NOMO-1 treated with DMSO at 0.1 percent for 48 hours (cell line): ENCODE data around the gene CDC42BPB.

Source experiments
- DNase-seq: peaks from one replicate; lab custom pipeline; 2025; ENCODE audit not compliant: unreplicated experiment; lab: John Stamatoyannopoulos, UW

The CDC42BPB gene

DNA sequence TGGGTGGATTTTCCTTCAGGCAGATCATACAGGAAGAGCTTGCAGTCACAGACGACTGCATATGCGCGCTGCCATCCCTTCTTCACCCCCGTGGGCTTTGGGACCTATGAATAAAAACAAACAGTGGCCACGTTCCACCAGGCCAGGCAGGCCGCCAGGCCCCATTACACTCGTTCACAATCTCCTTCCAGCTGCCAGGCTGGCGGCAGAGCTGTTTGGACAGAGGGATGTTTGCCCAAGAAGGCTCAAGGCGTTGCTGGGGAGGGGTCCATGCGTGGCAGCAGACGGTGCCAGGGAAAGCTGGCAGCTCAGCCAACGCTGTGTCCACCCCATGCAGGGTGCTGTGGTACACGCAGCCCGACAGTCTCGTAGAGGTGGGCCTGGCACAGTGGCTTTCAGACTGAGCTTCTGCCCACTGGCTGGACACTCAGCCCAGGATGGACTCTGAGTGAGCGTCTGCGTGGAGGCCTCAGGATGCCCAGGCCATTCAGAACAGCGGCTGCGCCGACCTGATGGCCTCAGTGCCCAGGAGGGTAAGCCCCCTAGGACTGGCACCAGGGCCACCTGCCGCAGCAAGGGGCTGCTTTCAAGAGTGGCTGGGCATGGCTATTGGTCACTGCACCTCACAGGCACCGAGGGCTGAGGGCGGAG, 107.4 kb downstream of the CDC42BPB start:
- DNase-seq, result no peak

DNA sequence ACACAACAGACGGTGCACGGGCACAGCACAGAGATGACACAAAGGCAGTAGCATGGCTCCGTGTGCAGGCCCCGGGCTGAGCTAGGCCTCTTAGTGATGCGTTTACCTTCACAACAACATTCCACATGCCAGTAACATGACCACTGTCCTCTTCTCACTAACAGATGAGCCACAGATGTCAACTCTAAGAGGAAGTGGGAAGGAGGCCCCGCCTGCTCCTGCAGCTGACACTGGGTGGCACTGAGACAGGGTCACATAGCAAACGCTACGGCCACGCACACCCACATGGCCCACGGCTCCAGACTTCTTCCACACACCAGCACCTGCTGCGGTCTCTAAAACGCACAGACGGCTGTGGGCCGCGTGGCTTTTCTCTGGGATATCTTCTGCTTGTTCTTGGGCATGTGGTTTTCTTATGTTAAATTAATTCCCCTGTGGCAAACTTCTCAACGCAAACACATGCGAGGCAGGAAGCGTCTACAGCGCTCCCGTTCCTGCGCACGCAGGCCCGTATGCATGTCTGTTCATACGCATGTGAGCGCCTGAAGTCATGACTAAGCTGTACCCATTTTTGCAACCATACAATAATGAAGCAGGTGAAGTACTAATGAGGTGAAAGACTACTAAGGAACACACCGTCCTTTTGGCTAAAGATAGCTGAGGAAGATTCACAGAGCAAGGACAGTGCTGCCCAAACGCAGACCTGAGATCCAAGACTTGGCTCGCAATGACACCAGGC, 108.1 kb downstream of the CDC42BPB start:
- peak; percentile 73 for DNase-seq

DNA sequence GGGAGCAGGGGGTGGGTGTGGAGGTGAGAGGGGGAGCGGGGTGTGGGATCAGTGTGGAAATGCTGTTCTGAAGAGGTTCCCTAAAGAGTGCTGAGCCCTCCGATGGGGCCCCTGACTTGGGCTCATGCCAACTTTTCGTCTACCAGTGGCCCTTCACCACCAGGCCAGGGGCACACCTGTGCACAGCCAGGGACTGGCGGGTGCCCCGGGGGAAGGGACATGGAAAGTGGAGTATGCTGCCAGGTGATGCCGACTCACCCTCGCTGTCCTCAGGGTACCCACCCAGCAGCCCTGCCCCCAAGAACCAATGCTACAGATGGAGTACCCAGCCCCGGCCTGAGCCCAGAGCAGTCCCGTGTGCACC, 108.7 kb downstream of the CDC42BPB start:
- DNase-seq, result no peak

DNA sequence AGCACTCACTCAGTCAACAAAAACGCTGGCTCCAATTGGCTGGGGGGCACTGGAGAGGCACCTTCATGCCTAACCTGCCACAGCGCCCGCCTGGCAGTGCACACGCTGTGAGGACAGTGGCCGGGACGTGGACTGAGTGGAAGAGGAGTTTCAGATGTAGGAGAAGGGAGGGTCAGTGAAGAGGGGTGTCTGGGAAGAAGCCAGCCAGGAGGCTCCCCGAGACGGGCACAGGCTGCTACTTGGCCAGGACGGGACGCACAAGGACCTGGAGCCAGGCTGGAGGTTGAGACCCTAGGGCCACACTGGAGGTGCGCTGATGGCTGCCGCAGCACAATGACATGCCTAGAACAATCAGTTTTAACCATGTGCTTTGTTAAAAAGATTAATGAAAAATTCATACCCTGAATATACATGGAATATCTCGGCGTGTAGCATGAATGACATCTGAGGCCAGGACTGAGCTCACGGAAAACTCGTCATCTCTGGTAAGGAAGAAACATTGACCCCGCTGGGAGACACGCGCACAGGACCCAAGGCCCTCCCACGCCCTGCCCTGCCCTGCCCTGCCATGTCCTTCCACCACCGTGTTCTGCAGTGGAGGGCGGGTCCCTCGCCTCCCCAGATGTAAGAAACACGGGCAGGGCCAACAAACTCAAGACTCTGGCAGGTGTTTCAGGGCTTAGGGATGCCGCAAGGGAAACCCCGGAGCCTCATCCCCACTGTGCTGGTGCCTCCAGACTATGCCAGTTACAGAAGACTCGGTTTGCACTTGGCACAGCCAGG, 109.8 kb downstream of the CDC42BPB start:
- DNase-seq, result no peak

DNA sequence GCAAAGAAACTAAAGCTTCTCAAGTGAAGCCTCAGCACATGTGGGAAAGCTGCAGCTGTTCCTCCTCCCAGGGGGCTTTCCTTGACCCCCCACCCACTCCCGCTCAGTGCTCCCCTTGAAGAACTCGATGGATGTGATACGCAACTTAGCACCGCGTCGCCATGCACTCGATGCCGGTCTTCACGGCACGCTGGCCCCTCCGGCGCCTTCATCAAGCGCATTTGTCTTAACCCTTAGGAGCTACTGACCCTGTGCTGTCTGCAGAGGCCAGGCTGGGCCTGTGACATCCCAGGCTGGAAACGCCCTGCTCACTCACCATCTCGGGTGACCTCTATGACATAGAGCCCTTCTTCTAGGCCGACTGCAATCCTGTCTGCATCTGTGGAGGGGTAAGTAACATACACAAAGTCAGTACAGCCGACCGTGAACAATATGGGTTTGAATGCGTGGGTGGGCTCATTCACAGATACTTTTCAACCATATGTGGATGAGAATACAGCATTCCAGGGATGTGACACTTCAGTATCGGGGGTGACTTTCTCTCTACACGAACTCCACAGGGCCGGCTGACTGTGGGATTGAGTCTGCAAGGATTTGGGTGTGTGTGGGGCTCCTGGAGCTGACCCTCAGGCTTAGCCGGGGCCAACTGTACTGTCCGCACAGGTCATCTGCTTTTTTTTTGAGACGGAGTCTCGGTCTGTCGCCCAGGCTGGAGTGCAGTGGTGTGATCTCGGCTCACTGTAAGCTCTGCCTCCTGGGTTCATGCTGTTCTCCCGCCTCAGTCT, 111.8 kb downstream of the CDC42BPB start:
- DNase-seq, result no peak

DNA sequence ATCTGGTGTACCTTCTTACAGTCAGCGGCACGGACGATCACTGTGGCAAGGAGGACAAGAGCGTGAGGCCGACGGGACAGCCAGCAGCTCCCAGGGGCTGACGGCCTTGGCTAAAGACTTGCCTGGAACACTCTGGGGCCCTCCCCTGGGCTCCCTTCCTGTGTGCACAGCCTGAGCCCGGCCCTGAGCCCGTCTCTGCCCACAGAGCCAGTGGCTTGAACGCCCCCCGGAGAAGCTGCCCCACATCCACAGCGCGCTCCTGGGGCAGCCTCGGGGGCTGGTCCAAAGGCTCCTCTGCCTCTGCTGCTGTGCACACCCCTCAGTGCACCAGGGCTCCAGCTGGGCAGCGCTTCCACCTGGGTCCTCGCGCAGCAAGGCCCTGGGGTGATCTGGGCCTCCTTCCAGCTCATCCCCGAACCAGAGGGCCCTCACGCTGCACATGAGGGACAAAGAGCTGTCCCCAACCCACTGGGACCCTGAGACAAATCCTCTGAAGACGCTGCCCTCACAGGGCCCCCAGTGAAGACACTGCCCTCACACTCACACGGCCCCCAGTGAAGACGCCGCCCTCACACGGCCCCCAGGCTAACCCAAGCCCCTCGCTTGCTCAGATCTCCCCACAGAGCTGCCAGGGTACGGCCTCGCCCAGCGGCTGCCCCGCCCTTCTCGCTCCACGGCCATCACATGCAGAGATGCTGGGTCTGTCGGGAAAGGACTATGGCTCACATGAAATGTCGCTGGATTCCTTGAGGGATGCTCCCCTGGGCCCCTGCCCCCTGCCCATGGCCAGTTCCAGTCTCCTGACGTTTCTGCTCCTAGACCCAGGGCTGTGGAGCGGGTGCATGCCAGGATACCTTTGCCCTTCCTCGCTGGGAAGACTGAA, 112.7 kb downstream of the CDC42BPB start:
- DNase-seq, result no peak

DNA sequence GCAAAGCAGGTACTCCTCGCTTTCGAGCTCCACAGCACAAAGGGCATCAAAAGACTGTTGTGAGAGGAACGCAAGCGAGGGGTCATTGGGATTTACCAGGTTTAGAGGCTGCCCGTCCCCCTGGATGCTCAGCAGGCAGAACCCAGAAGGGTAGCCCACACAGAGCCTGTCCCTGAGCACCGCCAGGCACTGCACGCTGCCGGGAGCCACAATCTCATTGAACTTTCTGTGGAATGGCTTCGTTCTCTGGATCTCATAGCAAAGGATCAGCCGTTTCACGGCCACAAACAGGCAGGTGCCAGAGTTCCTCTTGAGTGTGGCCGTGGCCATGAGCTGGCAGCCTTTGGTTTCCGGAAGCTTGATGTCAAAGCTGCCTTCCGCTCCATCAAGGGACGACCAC, 113.4 kb downstream of the CDC42BPB start:
- no peak for DNase-seq

DNA sequence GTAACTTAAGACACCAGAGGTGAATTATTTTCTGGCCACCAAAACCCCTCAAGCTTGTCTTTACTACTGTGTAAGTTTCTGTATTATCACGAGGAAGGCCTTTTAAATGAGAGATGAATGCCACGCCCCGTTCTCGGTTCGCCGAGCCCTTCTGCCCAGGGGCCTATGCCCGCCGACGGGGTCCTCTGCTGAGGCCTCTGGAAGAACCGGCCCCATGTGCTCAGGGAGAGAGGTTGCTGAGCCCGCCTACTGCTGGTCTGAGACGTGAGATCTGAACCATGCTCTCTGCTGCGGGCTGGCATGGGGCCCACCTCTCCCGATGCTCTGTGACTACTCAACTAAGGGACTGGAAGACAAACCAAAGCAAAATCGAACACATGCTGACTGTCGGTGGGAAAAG, 113.9 kb downstream of the CDC42BPB start:
- DNase-seq, result no peak

DNA sequence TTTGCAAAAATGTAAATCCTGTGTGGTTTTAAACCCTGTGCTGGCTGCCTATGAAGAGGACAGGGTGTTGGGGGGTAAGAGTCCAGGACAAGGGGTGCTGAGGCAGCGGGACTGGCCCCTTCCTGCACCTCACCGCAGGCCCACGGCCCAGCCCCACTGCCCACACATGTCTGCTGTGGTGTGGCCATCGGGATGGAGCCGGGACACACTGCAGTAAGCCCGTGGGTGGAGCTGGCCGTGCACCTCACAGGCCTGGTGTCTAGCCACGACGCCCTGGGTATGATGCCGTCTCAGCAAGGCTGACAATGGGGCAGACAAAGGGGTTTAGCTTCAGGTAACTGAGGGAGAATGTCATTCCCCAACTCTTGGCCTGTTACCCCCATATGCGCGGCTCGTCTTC, 115.3 kb downstream of the CDC42BPB start:
- DNase-seq, result no peak

DNA sequence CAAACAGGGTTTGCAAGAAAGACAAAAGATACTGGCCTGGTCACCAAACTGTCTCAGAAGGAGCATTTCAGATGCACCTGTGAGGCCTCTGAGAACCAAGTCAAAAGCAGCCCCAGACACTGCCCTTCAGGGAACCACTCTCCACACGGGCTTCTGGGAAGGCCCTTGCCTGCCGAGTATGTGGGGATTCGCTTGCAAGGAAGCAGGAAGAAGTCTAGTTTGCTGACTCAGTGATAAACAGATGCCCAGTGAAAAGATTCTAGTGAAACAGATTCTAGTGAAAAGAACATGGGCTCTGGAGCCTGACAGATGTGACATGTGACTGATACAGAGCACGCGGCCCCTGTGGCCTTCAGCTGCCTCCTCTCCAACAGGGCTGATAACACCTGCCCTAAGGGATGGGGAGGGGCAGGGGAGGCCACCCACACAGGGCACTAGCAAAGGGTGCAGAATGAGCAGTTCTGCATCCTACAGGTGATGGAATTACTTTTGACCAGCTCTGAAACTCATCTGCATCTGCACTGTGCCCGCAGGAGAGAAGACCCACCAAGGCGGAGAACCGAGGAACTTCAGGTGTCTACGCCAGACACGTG, 115.8 kb downstream of the CDC42BPB start:
- no peak for DNase-seq

DNA sequence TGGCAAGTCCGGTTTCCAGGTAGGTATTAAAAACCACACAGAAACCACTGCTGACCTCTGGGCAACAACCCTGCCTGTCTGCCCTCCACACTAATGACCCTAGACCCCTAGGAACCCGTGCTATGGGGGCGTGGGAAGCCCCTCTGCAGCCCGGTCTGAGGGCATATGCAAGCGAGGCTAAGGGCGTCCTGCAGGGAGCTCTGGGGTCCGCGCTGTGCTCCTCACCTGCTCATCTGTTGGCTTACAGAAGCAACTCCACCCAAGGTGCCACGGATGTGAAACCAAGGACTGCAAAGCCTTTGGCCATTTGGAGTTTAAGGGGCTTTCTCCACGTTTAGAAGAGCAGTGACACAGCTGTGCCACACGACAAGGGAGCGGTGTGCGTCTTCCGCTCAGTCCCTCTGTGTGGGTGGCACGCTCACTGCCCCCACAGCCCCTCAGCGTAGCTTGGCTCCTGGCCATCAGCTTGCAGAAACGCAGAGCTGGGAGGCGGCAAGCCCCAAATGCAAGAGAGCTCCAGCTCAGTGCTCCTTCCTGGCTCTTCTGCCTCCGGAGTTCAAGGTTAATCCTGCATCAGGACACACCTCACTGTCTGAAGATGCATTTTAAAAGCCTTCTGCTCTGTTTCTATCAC, 116.5 kb downstream of the CDC42BPB start:
- no peak for DNase-seq

DNA sequence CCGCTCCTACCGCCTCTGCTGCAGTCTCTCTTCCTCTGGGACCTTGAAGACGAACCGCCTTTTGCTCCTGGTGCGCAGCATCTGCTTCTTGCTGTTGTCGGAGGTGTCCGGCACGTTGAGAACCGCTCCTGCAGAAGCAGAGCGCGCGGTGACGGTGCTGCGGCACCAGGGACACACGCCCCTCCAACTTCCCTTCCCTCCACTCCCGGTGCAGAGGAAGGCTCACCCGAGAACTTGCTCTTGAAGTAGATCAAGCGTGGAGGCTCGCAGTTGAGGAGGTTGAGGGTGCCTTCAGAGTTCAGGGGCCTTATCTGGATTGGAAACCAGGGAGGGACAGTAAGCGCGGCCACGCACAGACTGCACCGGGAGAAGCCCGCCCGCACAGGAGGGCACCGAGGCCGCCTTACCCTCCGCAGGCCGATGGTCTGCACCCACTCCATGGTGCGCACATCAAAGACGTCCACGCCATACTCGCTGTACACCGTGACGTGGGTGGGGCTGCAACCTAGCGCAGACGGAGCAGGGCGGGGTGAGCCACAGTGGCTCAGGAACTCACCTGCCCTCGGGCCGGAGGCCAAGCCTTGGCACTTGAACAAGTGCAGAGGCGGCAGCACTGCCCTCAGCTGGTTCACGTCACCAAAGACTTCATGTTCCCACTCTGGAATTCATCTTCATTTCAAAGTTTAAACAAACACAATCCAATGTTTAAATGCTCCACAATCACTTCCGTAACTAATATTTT, 117.4 kb downstream of the CDC42BPB start:
- no peak for DNase-seq

DNA sequence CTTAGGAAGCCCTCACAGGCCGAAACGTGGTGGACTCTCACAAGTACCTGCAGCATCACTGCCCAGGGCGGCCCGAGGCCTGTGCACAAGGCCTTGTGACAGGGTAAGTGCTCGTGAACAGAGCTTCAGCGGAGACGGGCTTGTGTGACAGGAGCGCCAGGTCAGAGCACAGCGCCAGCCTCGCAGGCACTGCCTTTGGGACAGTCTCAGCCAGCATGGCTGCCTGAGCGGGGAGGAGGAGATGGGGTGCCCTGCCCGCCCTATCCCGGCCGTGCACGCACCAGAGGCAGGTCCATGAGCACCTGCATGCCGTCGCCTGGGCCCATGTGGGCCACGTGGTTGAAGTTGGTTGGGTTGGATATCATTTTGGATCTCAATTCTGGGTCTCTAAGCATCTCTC, 118.0 kb downstream of the CDC42BPB start:
- DNase-seq, result no peak

DNA sequence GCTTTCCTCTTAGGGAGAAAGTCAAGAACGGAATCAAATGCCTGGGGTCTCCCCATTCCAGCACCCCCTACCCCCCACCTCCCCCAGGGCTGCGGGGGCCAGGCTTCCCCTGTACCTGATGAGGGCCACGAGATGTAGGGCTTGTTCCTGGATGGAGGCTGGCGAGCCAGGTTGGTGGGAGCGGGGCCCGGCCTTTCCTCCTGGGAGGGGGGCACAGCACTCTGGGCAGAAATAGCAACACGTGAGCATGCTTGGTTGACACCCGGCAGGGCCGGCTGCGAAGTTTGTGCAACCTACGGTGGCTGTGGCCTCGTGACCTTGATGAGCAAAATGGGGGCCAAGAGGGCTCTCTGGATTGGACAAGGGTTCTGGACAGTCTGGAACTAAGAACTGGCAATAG, 119.2 kb downstream of the CDC42BPB start:
- no peak for DNase-seq

DNA sequence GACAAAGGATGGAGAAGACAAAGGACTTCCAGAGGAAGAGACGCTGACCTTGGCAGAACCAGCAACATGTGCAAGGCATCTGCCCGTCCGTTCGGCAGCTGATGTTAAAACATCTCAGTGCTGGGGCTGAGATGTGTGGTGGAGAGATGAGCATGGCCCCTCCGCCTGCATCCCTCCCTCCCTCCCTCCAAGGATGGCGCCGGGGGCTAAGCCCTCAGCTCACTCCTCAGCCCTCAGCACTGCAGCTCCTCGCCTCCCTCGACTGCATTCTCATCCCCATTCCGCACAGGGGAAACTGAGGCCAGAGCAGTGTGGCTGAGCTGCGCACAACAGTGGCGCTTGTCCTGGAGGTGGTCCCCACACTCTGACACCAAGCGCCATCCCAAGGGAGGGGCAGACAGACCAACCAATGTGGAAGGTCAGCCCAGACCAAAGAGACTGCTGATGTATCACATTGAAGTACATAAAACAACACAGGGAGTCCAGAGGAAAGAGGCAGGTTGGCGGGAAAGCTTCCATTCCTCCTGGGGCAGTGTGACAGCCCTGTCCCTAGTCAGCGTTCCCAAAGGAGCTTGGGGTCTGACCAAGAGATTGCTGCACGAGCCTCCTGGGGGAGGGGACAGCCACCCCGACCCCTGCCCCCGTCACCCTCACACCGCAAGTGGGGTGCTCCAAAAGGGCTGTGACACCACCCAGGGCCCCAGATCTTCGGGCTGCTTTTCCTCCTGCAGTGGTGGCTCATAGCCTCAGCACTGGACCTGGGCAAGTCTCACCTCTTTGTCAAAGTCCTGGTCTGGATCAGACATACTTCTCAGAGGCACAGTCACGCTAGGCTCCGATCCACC, 119.8 kb downstream of the CDC42BPB start:
- no peak for DNase-seq

DNA sequence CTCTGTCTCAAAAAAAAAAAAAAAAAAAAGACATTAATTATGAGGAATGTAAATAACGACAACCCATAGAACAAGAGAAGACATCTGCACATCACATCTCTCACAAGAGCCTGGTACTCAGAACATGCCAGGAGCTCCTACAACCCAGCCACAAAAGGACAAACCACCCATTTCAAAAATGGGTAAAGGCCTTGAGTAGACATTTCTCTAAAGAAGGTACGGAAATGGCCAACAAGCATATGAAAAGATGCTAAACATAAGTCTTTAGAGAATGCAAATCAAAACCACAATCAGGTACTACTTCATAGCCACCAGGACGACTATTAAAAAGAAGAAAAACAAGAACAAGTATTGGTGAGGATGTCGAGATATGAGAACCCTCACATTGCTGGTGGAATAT, 121.6 kb downstream of the CDC42BPB start:
- no peak for DNase-seq

DNA sequence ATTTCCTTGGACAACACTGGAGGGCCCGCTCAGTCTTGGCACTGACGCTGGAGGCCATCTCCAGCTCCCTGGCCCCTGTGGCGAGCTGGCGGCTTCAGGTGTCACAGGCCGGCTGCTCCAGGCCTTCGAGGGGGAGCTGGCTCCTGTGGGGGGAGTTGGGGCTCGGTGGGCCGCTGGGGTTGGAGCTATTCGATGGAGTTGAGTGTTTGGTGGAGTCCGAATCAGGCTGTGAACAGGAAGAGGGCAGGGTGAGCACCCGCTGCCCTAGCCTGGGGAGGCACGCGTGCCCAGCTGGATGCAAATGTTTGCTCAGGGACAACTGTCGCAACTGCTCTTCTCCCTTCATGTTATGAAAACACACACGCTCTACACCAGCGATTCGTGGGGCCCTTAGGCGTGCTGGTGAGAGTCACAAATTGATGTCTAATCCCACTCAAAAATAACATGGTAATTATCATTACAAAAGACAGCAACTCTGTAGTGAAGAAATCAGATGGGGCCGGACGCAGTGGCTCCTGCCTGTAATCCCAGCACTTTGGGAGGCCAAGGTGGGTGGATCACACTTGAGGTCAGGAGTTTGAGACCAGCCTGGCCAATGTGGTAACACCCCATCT, 123.6 kb downstream of the CDC42BPB start:
- DNase-seq, result no peak
